H1 (cell line): Measurements from ENCODE around the gene BCL11A. TPM values are rescaled to one million over a fixed set of nuclear protein-coding genes. Genes with fewer than 3 reads are reported as not detected.

Source experiments
- FOSL1 ChIP-seq: IDR thresholded peaks from 2 replicates; pipeline ENCODE4 v1.6.1; 2011; ENCODE audit warnings: mild to moderate bottlenecking, low read depth, low read length, moderate library complexity; ENCODE audit not compliant: insufficient read depth
- HDAC2 ChIP-seq, 2 experiments: fragments of 300-600 bp in 1 of 2; sonication (generic) in 1 of 2; IDR thresholded peaks; 2 replicates each; pipeline ENCODE4 v1.6.1; 2011 to 2012; ENCODE audit warnings: low read depth in 2 of 2, low read length in 2 of 2, mild to moderate bottlenecking in 2 of 2, moderate library complexity in 2 of 2, borderline replicate concordance in 1 of 2, inconsistent platforms in 1 of 2
- HDAC6 ChIP-seq: IDR thresholded peaks from one replicate; pipeline ENCODE4 v1.7.1; 2012; ENCODE audit warnings: low read depth, mild to moderate bottlenecking, inconsistent platforms, low read length, moderate library complexity
- SIX5 ChIP-seq: IDR thresholded peaks from 2 replicates; pipeline ENCODE4 v1.6.1; 2011; ENCODE audit warnings: mild to moderate bottlenecking, low read depth, low read length
- TAF7 ChIP-seq: optimal IDR thresholded peaks from 2 replicates; pipeline ENCODE3; 2011; ENCODE audit warnings: low read depth, mild to moderate bottlenecking, inconsistent platforms, low read length, moderate library complexity, borderline replicate concordance
- polyA plus RNA-seq, 7 experiments: library from polyadenylated mRNA; depleted of rRNA in 3 of 7; stranded (reverse) in 5 of 7; unstranded in 2 of 7; fragments of >200 nt in 5 of 7; fragments of 200-250 nt in 2 of 7; gene quantifications; 1 replicate in 5 of 7; 2 replicates in 1 of 7; 4 replicates in 1 of 7; pipeline versions ENCODE4 v1.2.1 to v1.2.3, GENCODE V29; 2011 to 2013; ENCODE audit warnings: missing spikeins in 2 of 7, mixed read lengths in 2 of 7
- total RNA-seq: library from RNA; stranded (reverse); fragmentation: NEBNext Ultra II Directional; extraction: Animal tissue kit (Norgen Biotek cat#: 25700); gene quantifications from 2 replicates; pipeline ENCODE4 v1.2.1, GENCODE V29; 2021

The BCL11A gene
- total and polyA plus RNA-seq, 2 of the 8 experiments (the other 6 are each of a cell fraction or from before 2014, with no cell fraction given): 11.9 to 59.3 TPM

- TF ChIP-seq FOSL1 (no peak), SIX5 (no peak), HDAC6 (no peak), TAF7 (no peak), HDAC2 (IDR thresholded peaks at IDR 0.05; ENCODE audit: borderline replicate concordance in 1 of 2, low read depth in 2 of 2, low read length in 2 of 2) (no peak)
These were observed 56.5 kb downstream of the BCL11A start (continued) for GRCh38 chr2:60496956-60497355.
